Activated B cell treated with CpG ODN at 0.5 μM for 24 hours (primary cell): Measurements from ENCODE around the gene GAL. TPM values are rescaled to one million over a fixed set of nuclear protein-coding genes. Genes with fewer than 3 reads are reported as not detected.

ENCODE experiments used
- ATAC-seq: fragments of 200-7000 bp; cut with Tn5 transposase; one replicate; pipeline ENCODE4 v1.10.0; 2021; ENCODE audit warnings: low read depth, mild to moderate bottlenecking, moderate library complexity
- CTCF ChIA-PET: fragments of 350-600 bp; sonication (Branson Sonifier 250); formaldehyde crosslinking; loops from one replicate; lab custom pipeline; 2021; ENCODE audit warnings: antibody characterized with exemption; lab: Charles Lee
- POLR2A ChIA-PET: fragments of 350-600 bp; sonication (Branson Sonifier 250); formaldehyde crosslinking; loops from one replicate; lab custom pipeline; 2021; ENCODE audit warnings: antibody characterized with exemption; lab: Charles Lee
- DNase-seq: peaks from one replicate; pipeline ENCODE4 v3.0.0; 2022
- H3K27ac Mint-ChIP-seq: one replicate; pipeline ENCODE4 v1.8.0; 2020; ENCODE audit warnings: mixed read lengths
- H3K27me3 Mint-ChIP-seq: one replicate; pipeline ENCODE4 v1.8.0; 2021; ENCODE audit warnings: mixed read lengths
- H3K36me3 Mint-ChIP-seq: one replicate; pipeline ENCODE4 v1.8.0; 2021; ENCODE audit warnings: low read depth, mixed read lengths
- H3K4me1 Mint-ChIP-seq: one replicate; pipeline ENCODE4 v1.8.0; 2021; ENCODE audit warnings: mixed read lengths
- H3K4me3 Mint-ChIP-seq: one replicate; pipeline ENCODE4 v1.8.0; 2020; ENCODE audit warnings: mild to moderate bottlenecking, mixed read lengths
- H3K9me3 Mint-ChIP-seq: one replicate; pipeline ENCODE4 v1.8.0; 2020; ENCODE audit warnings: mixed read lengths
- intact Hi-C: fragments of 100-400 bp; cut with micrococcal nuclease; formaldehyde crosslinking; loops from one replicate; pipeline ENCODE4 v1.15.1; 2024
- total RNA-seq: library from RNA; stranded (reverse); gene quantifications from 2 replicates; pipeline ENCODE4 v1.2.3, GENCODE V29; 2022
- TF ChIP-seq, protein P1 (sequence below): fragments of 200-600 bp; IDR thresholded peaks from one replicate; pipeline ENCODE4 v1.8.0; 2022; ENCODE audit warnings: antibody characterized with exemption, mild to moderate bottlenecking

GAL gene
- total RNA-seq, 1 donor from 2014 or later, result not detected

DNA sequence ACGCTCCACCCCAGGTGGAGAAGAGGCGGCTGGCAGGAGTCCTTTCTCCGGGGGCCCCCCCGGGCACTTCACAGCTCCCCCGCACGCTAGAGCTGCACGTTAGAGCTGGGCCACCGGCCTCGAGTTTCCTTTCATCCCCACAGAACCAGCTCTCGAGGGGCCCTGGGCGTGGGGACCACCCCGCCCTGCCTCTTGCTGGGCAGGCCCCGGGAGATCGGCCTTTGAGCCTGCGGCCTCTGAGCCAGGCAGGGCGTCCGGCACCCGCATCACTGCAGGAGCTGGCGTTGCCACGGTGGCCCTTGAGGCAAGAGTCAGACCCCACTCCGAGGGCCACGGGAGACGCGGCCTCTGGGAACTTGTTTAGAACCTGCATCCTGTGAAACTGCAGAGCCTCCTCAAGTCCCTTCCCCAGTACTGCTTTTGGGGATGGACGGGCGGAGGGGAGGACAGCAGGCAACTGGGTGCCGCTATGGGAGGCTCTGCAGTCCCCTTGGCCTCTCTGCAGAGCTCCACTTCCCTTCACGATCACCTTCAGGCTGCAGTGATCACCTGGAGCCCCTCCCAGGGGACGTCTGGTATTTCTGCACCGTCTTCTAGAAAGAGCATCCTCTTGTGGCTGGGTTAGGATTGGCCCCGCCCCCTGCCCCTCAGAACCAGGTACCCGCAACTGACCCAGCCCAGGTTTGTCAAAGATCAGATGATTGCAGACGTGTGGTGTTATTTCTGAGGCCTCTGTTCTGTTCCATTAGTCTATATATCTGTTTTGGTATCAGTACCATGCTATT is 13.9 kb upstream of the GAL start:
- TF ChIP-seq, protein P1, sequence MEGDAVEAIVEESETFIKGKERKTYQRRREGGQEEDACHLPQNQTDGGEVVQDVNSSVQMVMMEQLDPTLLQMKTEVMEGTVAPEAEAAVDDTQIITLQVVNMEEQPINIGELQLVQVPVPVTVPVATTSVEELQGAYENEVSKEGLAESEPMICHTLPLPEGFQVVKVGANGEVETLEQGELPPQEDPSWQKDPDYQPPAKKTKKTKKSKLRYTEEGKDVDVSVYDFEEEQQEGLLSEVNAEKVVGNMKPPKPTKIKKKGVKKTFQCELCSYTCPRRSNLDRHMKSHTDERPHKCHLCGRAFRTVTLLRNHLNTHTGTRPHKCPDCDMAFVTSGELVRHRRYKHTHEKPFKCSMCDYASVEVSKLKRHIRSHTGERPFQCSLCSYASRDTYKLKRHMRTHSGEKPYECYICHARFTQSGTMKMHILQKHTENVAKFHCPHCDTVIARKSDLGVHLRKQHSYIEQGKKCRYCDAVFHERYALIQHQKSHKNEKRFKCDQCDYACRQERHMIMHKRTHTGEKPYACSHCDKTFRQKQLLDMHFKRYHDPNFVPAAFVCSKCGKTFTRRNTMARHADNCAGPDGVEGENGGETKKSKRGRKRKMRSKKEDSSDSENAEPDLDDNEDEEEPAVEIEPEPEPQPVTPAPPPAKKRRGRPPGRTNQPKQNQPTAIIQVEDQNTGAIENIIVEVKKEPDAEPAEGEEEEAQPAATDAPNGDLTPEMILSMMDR, result no peak
- no peaks in the 10 kb centered on the region for H3K36me3 Mint-ChIP-seq
- H3K4me1 Mint-ChIP-seq, result no peaks in the 10 kb centered on the region
- ATAC-seq, result no peak
- DNase-seq, result no peak
- intact Hi-C loops, result no loop called here
- CTCF ChIA-PET, result no interaction called here
- peaks cover 16% of the 10 kb centered on the region for H3K27me3 Mint-ChIP-seq
- no peaks in the 10 kb centered on the region for H3K9me3 Mint-ChIP-seq
- POLR2A ChIA-PET, result no interaction called here
- no peak overlapping the region for H3K4me3 Mint-ChIP-seq
- no peak overlapping the region for H3K27ac Mint-ChIP-seq

- no peak for DNase-seq
- Mint-ChIP-seq H3K4me3 (no peak overlapping the region), H3K27me3 (peaks cover 23% of the 10 kb centered on the region), H3K9me3 (no peaks in the 10 kb centered on the region), H3K4me1 (no peaks in the 10 kb centered on the region), H3K36me3 (no peaks in the 10 kb centered on the region), H3K27ac (no peak overlapping the region)
- ATAC-seq, result no peak
- ChIA-PET POLR2A (no interaction called here), CTCF (no interaction called here)
- intact Hi-C loops, result no loop called here
- TF ChIP-seq, protein P1, result no peak
These were observed 10.9 kb upstream of the GAL start for GRCh38 chr11:68673306-68673945.

DNA sequence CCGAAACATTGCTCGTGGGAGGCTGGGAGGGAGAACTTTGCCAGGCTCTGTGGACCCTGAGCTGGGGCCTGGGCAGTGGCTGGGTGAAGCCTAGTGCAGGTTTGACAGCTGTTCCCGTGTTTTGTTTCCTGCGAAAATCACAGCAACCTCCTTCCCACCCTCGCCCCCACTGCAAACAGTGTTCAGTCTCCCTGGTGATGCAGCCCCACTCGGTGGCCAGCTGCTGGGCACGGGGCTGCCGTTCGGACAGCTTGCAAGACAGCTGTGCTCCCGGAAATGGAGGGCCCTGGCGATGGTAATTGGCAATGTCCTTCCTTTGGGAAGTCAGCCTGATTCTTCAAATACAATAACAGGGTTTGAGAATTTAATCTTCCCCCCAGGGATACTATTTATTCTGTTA is 10.4 kb upstream of the GAL start:
- Mint-ChIP-seq H3K4me3 (no peak overlapping the region), H3K9me3 (no peaks in the 10 kb centered on the region), H3K36me3 (no peaks in the 10 kb centered on the region), H3K27me3 (peaks cover 23% of the 10 kb centered on the region), H3K4me1 (no peaks in the 10 kb centered on the region), H3K27ac (no peak overlapping the region)
- TF ChIP-seq, protein P1, result no peak
- intact Hi-C loops, result no loop called here
- ChIA-PET POLR2A (no interaction called here), CTCF (no interaction called here)
- DNase-seq (no peak), ATAC-seq (no peak)

DNA sequence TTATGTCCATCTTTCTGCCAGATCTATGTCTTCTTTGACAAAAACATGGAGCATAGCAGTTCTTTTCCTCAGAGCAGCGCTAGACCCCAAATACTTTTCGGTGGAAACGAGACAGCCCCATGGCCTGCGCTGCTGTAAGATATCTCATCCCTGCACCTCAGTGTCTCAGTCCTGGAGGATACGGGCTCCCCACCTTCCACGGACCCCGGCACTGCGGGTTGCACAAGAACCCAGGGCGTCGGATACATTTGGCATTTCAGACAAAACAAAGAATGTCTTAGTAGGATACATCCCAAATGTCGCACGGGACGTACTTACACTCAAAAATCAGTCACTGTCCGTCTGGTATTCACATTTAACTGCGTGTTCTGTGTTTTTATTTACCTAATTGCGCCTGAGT is 9.9 kb upstream of the GAL start:
- ATAC-seq (no peak), DNase-seq (no peak)
- peaks cover 23% of the 10 kb centered on the region for H3K27me3 Mint-ChIP-seq
- no peaks in the 10 kb centered on the region for H3K9me3 Mint-ChIP-seq
- no peaks in the 10 kb centered on the region for H3K36me3 Mint-ChIP-seq
- no peaks in the 10 kb centered on the region for H3K4me1 Mint-ChIP-seq
- TF ChIP-seq, protein P1, result no peak
- intact Hi-C loops, result no loop called here
- no peak overlapping the region for H3K4me3 Mint-ChIP-seq
- POLR2A ChIA-PET, result no interaction called here
- CTCF ChIA-PET, result no interaction called here
- no peak overlapping the region for H3K27ac Mint-ChIP-seq

DNA sequence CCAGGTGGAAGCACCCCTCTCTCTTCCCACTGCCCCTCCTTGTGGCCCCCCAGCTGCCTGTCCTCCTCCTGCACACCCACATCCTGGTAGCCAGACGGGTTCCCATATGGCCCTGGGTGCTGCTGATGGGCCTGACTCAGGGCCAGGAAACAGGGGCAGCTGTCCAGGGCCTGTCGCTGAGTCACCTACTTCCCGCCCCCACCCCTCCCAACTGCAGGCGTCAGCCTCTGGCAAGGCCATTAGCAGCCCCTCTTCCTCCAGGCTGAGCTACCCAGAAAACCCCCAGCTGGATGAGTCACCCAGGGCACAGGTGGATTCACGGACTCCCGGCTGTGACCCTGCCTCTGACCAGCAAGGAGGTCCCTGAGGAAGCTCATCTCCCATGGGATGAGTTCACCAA is 6.9 kb upstream of the GAL start:
- H3K27ac Mint-ChIP-seq, result no peak overlapping the region
- DNase-seq, result no peak
- ATAC-seq, result no peak
- H3K4me3 Mint-ChIP-seq, result no peak overlapping the region
- POLR2A ChIA-PET, result no interaction called here
- peaks cover 24% of the 10 kb centered on the region for H3K27me3 Mint-ChIP-seq
- CTCF ChIA-PET, result no interaction called here
- TF ChIP-seq, protein P1, result no peak
- no peaks in the 10 kb centered on the region for H3K36me3 Mint-ChIP-seq
- H3K9me3 Mint-ChIP-seq, result no peaks in the 10 kb centered on the region
- intact Hi-C loops, result no loop called here
- H3K4me1 Mint-ChIP-seq, result no peaks in the 10 kb centered on the region
